AG08396 (cell line): ENCODE measurements around the gene TMPRSS13.

Source experiments
- DNase-seq: peaks from one replicate; pipeline ENCODE4 v3.0.0; 2012; ENCODE audit warnings: low spot score, mixed read lengths

Gene TMPRSS13

DNA sequence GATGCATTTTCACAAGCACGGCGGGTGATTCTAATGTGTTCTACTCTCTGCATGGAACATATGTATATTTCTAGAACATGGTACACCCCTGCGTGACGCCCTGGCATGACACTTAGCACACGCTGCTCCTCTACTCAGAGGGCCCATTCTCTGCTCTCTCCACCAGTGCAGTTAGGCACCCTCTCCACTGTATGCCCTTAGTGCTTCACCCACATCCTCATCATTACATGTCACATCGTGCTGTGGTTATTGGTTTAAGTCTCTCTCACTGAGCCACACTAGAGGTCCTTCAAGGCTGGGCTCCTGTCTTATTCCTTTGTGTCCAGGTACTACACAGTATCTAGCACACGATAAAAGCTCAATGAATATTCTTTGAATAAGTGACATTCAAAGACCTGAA lies 16.7 kb downstream of the TMPRSS13 start:
- DNase-seq = no peak

GRCh38 chr11:117911694-117912093 lies 17.5 kb downstream of the TMPRSS13 start:
- DNase-seq = no peak

DNA sequence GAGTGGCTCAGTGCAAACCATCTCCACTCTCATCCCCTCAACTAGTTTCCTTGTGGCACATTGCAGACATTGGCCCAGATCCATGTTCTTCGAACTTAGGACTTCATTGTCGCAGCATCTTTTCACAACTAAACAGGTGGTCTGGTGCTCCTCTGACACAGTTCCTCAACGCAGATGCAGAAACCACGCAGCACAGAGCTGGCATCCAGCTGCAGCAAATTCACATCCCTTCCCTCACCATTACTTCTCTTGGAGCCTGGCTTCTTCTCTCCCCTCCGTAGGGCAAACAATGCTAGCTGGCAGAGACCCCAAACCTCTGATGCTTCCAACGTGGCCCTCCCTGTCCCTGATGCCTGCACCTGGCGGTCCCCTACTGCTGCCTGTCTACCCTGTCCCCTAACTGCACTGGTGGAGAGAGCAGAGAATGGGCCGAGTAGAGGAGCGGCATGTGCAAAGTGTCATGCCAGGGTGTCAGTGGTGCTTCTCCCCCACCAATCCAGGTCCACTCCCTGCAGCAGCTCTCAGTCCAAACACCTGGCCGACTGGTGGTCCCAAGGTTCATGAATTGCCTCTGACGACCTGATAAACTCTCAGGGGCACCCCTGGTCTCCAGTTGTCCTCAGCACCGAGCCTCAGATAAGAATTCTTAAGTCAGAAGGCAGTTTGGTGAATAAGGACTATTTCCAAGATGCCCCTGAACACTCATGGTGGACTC lies 18.1 kb downstream of the TMPRSS13 start:
- no peak for DNase-seq

- DNase-seq = no peak
These were observed 18.7 kb downstream of the TMPRSS13 start for GRCh38 chr11:117910525-117910924.

DNA sequence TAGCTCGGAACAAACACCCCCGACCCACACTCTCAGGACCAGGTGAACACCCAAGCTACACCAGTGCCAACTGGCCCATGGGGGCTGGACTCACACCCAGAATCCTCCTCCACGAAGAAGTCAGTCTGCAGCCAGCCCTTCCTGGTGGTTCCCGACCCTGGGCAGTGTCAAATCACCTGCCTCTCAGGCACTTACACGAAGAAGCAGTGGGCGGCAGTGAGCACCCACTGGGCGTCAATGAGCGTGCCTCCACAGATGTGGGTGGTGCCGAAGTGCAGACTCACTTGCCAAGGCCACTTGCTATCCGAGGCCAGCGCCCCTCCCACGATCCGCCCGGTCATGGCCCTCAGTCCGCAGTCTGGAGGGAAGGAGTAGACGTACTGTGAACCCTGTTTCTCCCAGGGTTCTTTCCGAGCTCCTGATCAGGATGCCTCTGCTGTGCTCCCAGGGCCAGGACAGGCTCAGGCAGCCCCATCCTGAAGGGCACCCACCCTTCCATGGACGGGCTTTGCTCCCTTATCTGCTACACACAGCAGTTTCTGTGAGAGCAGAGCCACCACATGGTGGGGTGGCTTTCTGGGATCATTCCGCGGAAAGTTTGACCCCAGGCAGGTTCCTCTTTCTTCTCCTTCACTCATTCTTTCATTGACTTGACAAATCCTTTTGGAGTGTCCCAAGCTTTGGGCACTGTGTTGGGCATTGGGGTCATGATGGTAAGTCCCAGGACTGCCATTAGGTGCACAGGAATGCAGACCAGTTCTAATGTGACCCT lies 19.4 kb downstream of the TMPRSS13 start:
- no peak for DNase-seq

DNA sequence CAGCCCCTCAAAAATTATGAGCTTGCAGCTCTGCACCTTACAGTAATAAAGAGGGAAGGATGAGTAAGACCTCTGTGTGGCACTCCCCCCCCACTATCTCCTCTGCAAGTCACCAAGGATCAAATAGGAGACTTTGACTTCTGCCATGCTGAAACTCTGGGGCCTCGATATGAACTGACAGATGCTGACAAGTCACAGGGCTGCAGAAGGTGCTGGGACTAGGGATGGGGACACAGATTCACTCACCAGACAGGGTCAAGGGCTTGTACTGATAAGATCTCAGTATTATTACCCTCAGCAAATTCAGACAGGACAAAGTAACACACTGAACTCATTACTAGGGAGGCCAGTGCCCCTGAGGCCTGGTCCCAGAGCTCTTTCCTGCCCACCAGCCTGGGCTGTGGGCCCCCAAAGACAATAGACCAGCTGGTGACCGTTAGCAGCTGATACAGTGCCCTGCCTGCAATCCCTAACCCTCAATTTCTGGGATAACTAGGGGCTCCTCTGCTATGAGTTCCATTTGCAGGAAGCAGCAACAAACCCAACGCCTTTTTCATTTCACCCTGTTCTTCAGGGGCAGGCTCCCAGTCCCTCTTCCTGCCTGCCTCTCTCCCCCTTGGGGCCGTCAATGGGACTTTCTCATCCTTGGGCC lies 20.1 kb downstream of the TMPRSS13 start:
- no peak for DNase-seq

- no peak for DNase-seq
These were observed 20.9 kb downstream of the TMPRSS13 start for GRCh38 chr11:117908109-117908895.

DNA sequence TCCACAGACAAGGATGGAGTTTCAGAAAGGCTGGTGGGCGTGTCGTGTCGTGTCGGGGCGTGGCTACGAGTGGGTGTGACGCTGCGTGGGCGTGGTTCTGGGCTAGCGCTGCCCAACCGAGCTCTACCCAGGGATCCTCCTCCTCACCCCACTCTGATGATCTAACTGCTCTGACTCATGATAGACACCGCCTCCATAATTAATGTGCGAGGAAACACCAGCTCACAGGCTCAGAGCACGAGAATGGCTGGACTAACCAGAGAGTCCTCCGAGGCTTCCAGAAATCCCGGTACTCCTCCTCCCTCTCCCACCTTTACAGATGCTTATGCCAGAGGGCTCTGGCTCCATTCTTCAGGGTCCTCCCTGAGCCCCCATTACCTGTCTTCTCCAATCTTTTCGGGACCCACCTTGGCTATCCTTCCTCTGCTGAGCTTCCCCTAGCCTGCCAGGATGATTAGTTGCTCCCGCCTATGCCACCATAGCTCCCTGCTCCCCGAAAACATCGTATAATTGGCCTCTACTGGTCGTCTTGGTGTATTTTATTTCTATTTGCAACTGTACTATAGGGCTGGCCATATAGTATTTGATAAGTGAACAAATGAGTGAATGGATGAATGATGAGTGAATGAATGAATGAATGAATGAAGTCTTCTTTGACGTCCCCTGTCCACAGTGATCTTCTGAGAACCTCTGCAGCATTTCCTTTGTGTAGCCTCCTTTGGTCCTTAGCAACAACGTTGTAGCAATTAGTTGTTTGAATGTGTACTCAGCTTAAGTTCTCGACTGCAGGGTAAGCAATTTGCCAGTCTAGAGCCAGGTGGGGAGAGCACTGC lies 21.7 kb downstream of the TMPRSS13 start:
- peak; percentile 84 for DNase-seq

GRCh38 chr11:117906710-117907109 lies 22.5 kb downstream of the TMPRSS13 start:
- DNase-seq = no peak

DNA sequence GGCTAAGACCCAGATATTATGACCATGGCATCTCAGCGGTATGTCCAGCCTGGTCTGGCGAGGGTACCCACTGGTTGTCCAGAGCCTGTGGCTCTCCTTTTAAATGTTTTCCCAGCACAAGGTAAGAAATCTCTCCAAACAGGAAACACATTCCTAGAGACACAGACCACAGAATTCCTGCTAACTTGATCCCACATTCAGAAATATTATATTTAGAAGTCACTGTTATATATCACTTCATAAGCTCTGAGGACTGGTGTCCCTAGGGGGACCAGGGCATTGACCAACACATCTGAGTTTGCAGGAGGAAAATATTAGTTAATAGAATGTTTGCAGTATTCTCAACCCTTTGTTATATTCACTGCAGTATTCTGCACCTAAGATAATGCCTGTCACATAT lies 23.1 kb downstream of the TMPRSS13 start:
- no peak for DNase-seq

GRCh38 chr11:117905524-117905923 lies 23.7 kb downstream of the TMPRSS13 start:
- DNase-seq = no peak

DNA sequence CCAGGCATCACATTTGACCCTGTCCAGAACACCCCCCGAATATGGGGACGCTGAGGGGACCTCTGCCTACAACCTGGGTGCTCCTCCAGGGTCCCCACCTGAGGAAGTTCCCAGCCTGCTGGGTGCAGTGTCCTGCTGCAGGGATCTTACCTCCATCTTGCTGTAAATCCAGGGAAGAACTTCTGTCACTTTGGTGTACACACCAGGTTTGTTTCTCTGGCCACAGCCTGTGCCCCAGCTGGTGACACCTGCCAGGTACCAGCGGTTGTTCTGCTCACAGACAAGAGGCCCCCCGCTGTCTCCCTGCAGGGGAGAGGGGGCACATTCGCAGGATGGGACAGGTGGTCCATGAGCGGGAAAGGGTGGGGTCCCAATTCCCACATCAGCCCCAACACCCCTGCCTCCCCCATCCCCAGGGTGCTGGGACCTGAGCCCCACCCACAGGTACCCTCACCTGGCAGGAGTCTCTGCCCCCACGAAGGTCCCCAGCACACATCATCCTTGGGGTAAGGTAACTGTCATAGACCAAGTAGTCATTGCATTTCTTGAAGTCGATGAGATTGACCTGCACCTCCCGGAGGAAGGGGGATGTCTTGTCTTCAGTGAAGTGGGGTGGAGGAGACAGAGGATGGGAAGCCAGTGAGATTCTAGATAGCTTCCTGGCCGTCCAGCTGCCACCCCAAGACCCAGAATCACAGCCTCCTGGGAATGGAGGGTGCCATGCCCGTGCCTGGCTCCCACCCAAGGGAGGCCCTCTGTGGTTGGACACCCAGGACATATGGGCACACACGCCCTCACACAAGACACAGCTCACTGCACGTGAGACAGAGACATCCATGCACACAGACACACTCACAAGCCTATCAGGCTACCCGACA lies 25.5 kb downstream of the TMPRSS13 start:
- no peak for DNase-seq

GRCh38 chr11:117902001-117902845 lies 27.0 kb downstream of the TMPRSS13 start:
- DNase-seq = no peak

GRCh38 chr11:117901601-117902000 lies 27.6 kb downstream of the TMPRSS13 start:
- no peak for DNase-seq

DNA sequence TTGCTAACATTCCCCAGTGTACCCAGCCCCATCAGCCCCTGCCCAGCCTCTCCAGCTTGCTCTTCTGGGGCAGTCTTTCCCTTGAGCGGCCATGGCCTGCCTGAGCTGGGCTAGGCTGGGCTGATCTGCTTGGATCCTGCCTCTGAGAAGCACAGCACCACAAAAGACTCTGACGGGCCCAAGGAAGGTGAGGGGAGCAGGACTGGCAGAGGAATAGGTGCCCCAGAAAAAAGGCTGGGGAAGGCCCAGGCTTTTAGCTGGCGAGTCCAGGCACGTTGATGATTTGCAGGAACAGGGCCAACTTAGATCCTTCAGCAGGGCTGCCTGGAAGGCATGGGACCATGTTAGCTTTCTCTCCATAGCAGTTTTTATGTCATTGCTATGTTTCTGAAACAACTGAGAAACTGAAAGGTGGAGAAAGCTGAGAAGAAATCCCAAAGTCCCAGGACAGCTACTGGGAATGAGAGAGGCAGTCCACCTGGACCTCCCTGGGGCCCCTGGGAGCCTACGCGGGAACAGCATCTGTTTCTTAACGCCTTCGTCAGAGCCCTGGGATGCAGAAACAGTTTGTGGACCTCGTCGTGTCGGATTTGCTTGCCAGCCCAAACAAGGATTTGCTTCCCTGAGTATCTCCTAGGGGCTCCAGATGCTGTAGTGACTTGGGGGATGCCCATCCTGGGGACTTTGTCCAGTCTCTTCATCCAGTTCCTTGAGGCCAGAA lies 28.3 kb downstream of the TMPRSS13 start:
- DNase-seq = no peak

DNA sequence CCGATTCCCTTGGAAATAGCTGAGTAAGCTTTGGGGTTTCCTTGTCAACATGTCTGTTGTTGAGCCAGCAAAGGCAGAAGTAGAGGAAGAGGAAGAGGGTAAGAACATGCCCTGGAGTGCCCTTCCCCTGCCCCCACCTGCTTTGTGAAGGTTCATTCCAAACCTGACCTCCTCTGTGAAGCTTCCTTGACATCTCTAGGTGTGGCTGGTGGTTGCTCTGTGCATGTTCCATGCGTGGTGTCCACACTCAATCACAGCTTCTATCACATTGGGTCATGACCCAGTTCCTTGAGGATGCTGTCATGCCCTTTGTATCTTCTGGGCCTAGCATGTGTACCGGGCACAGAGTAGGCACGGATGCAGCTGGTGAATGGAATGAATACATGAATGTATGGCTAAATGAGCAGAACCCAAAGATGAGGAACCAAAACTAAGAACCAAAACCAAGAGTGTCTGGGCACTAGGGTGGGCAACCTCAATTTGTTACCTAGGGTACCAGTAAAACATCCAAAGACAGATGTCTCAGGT lies 29.0 kb downstream of the TMPRSS13 start:
- DNase-seq = no peak

- no peak for DNase-seq
These were observed 31.1 kb downstream of the TMPRSS13 start for GRCh38 chr11:117898059-117898458.

DNA sequence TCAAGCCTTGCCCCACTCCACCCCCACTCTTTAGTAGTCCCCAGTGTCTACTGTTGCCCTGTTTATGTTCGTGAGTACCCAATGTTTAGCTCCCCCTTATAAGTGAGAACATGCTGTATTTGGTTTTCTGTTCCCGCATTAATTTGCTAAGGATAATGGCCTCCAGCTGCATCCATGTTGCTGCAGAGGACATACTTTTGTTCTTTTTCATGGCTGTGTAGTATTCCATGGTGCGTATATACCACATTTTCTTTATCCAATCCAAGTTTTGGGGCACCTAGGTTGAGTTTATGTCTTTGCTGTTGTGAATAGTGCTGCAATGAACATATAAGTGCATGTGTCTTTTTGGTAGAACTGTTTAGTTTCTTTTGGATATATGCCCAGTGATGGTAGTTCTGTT lies 36.6 kb downstream of the TMPRSS13 start:
- no peak for DNase-seq
